Kidney capillary endothelial cell (primary cell): ENCODE data around the gene MED27.

ENCODE experiments used
- DNase-seq: peaks from one replicate; pipeline ENCODE4 v3.0.0-alpha.2; 2018; ENCODE audit warnings: low spot score

MED27 gene, protein sequence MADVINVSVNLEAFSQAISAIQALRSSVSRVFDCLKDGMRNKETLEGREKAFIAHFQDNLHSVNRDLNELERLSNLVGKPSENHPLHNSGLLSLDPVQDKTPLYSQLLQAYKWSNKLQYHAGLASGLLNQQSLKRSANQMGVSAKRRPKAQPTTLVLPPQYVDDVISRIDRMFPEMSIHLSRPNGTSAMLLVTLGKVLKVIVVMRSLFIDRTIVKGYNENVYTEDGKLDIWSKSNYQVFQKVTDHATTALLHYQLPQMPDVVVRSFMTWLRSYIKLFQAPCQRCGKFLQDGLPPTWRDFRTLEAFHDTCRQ

GRCh38 chr9:132079391-132080091 lies at the start of gene MED27:
Gene MED27, minus strand, starts transcription at chr9:132079867. Its CDS starts 23 bp downstream, at chr9:132079844.
- peak; percentile 72 for DNase-seq

DNA sequence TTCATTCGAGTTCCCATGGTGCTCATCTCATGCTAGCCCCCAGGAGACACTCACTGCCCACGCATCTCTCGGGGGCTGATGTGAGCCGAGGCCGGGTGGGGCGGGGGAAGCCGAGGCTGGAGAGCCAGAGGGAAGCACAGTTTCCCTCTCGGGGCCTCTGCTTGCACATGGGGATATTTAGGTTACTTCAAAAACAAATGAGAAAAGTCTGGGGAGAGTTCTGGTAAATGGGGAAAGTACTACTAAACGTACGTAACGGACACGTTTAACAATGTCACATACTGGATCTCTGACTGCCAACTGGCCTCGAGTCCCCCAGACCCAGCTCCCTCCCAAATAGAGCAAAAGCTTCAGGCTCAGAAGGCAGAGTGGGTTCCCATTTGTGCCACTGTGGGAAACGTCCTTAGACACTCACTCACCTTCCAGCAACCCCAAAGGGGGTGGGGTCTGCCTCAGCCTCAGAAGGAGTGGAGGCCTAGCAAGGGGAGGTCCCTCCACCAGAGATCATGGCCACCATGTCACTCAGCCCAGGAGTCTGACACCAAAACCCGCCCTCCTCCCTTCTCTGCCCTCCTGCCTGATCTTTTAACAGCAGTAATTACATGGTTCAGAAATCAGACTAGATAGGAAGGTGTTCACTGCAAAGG lies 48.3 kb upstream of the MED27 start:
- DNase-seq = no peak

- DNase-seq = no peak
Measured at GRCh38 chr9:132126680-132127236, 47.1 kb upstream of the MED27 start.

- DNase-seq = no peak
Measured at GRCh38 chr9:132125944-132126679, 46.4 kb upstream of the MED27 start.

DNA sequence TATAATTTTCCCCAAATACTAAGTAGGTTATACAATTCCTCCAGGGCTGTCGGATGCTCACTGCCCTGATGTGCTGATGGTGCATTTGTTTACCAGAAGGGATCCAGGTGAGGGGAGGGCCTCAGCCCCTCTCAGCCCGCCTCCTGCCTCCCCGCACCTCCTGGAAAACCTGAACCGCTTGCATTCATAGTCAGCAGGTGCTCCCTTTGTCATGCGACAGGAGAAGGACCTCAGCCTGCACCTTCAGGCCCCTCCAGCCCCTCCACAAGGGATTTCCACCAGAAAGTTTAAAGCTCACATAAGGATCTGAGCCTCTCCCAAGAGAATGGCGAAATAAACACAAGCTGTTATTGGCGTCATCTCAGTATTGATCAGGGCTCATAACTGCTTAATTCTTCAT lies 45.7 kb upstream of the MED27 start:
- DNase-seq = no peak

DNA sequence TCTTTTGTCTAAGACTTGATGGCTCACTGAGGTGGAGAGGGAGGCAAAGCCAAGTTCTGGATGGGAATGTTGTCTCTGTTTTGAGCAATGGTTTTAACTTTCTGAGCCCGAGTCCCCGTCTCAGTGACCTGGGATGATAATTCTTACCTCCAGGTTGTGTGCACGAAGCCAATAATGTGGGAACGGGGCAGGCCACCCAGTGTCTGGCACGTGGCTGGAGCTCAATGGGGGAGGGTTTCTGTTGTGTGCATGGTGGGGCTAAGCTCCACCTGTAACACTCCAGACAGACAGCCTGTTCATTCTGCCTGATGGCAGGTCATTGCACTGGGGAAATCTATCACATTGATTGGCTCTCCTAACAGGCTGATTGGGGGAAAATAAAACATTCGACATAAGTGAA lies 45.1 kb upstream of the MED27 start:
- DNase-seq = no peak

DNA sequence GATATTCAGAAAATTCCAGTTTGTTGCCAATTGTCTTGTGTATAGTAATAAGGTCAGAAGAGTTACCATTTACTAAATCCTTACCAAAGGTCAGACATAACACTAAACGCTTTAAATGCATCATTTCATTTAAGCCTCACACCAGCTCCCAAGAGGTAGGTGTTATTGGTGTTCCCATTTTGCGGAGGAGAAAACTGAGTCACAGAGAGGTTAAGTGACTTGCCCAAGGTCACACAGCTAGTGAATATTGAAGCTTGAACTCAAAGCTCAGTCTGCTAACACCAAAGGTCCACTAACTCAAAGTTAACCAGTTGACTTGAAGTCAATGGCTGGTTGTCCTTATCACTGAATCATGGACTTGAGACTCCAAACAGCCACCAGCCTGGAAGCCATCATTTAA lies 41.4 kb upstream of the MED27 start:
- DNase-seq = no peak

- no peak for DNase-seq
Measured at GRCh38 chr9:132117694-132118093, 38.0 kb upstream of the MED27 start.

GRCh38 chr9:132116583-132116982 lies 36.9 kb upstream of the MED27 start:
- DNase-seq = no peak

- peak; percentile 42 for DNase-seq
Measured at GRCh38 chr9:132114102-132114707, 34.5 kb upstream of the MED27 start.

DNA sequence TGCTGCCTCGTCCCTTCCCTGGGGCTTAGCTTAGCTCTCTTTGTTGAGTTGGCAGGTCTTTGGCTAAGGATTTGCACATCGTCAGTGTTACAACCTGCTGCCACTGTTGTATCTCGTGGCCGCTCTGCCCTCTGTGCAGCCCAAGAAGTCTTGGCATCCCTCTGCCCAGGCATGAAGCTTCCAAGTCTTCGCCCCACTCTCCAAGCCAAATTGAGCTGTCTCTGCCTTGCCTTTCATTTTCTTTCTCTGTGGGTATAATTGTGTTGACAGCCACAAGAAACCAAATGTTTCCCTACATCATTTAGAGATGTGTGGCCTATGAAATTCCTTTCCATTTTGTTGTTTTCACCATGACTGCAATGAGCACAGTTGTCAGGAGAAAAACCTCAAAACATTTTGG lies 29.6 kb upstream of the MED27 start:
- DNase-seq = no peak

GRCh38 chr9:132108728-132109127 lies 29.1 kb upstream of the MED27 start:
- no peak for DNase-seq

DNA sequence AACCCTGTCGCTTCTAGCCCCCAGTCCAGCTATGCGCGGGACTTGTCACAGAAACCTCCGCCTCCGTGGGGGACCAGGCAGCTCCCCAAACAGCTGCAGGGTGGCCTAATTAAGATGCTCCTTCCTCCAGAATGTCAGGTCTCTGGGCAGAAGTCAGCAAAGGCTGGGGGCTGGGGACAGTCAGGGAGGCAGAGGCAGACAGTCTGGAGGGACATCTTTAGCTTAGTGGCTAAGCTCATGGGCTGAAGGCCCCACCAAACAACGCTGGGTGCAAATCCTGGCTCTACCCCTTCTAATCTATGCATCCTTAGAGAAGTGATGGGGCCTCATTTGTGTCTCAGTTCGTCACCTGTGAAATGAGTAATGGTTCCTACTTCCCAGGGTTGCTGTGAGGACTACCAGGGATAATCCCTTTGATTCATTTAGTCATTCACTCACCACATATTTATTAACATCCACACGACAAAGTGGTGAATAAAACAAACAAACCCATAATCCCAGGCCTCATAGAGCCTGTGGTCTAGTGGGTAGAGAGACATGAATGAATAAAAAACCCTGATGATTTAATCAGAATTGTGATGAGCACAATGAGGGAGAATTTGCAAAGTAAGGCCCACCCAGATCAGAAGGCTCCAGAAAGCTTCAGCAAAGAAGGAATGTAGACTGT lies 20.2 kb upstream of the MED27 start:
- no peak for DNase-seq

DNA sequence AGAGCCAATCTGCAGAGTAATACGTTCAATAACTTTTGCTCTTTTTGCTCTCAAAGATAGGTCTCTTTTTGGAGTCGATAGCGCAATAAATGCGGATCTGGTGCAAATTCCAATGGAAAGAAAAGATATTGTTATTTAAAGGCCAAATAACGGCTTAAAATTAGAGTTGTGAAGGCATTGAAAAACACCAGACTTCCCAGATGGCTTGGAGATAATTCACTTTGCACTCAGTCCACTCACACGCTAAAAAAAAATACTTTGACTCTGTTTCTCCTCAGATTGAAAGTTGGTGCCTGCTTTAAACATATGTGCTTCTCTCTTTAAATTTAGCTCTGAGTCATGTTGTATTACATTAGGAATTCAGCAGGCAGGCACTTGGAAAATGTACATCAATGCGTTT lies 19.5 kb upstream of the MED27 start:
- DNase-seq = no peak

- DNase-seq = no peak
Measured at GRCh38 chr9:132094314-132094791, 14.7 kb upstream of the MED27 start.

DNA sequence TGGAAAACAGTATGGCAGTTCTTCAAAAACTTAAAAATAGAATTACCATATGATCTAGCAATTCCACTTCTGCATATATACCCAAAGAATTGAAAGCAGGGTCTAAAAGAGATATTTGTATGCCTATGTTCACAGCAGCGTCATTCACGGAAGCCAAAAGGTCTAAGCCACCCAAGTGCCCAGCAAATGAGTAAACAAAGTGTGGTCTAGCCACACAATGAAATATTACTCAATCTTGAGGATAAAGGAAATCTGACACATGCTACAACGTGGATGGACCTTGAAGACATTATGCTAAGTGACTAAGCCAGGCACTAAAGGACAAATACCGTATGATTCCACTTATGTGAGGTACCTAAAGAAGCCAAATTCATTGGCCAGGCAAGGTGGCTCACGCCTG lies 11.1 kb upstream of the MED27 start:
- peak; percentile 7 for DNase-seq

DNA sequence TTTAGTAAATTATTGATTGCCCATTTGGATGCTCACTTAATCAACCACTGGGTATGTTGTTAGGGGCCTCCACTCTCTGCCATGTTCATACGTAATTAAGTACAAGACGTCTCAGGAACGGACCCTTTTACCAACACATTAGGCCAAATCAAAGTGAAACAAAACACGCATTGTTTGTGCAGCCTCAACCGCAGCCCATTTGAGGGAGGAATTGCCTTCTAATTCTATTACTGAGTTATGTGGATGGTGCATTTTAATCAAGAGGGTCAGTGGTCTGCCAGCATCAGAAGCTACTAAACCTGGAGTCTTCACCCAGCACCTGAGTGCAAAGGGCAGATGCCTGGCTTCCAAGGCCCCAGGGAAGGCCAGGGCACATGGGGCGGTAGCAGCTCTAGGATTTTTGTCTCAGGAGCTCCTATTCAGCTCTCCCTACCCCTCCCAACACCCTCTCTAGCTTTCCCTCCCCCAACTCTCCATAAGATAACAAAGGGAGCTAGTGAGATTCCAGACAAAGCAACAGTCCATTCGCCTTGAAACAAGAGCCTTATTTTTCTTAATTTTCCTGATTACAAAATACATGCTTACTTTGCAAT lies 7.9 kb upstream of the MED27 start:
- no peak for DNase-seq

GRCh38 chr9:132082188-132082587 lies 2.5 kb upstream of the MED27 start:
- DNase-seq = no peak

GRCh38 chr9:132078699-132079356 lies 839 bp downstream of the MED27 start:
- DNase-seq = no peak
